Keratinocyte (primary cell): ENCODE data around the gene GREB1. TPM values are rescaled to one million over a fixed set of nuclear protein-coding genes. Genes with fewer than 3 reads are reported as not detected.

Experiments
- DNase-seq: peaks from one replicate; pipeline ENCODE4 v3.0.0-alpha.2; 2011; ENCODE audit warnings: low read depth, missing footprints, low spot score
- FAIRE-seq: peaks from 2 replicates; lab custom pipeline; 2011; peaks lifted over from hg19 to GRCh38; lab: Jason Lieb, UNC
- H2AFZ ChIP-seq: 2 replicates; pipeline ENCODE4 v1.6.0; 2012; ENCODE audit warnings: low read length, control low read depth, inconsistent platforms; ENCODE audit not compliant: control insufficient read depth
- H3K27ac ChIP-seq: 2 replicates; pipeline ENCODE4 v1.5.1; 2011; ENCODE audit warnings: low read length; ENCODE audit not compliant: control insufficient read depth, insufficient read depth
- H3K27me3 ChIP-seq: 3 replicates; pipeline ENCODE4 v1.6.0; 2011; ENCODE audit warnings: low read length; ENCODE audit not compliant: control insufficient read depth, insufficient read depth; ENCODE audit errors: extremely low read depth
- H3K36me3 ChIP-seq, 2 experiments: 2 replicates in 1 of 2; 3 replicates in 1 of 2; pipeline ENCODE4 v1.5.1; 2011; ENCODE audit warnings: low read length in 2 of 2, mild to moderate bottlenecking in 1 of 2; ENCODE audit not compliant: control insufficient read depth in 2 of 2, insufficient read depth in 2 of 2; ENCODE audit errors: extremely low read depth in 1 of 2
- H3K4me1 ChIP-seq: 3 replicates; pipeline ENCODE4 v1.5.1; 2011; ENCODE audit warnings: low read length; ENCODE audit not compliant: control insufficient read depth, insufficient read depth; ENCODE audit errors: extremely low read depth
- H3K4me2 ChIP-seq: 3 replicates; pipeline ENCODE4 v1.6.0; 2011; ENCODE audit warnings: low read depth, low read length; ENCODE audit not compliant: control insufficient read depth, insufficient read depth; ENCODE audit errors: extremely low read depth
- H3K4me3 ChIP-seq, 3 experiments: fragments of 200-600 bp in 1 of 3; sonication (generic) in 1 of 3; 2 replicates in 2 of 3; 3 replicates in 1 of 3; pipeline ENCODE4 v1.5.1; 2011 to 2016; ENCODE audit warnings: low read length in 3 of 3, mild to moderate bottlenecking in 3 of 3, control low read depth in 2 of 3, inconsistent platforms in 1 of 3, low read depth in 1 of 3, mixed read lengths in 1 of 3, mixed run types in 1 of 3, moderate library complexity in 1 of 3; ENCODE audit not compliant: control insufficient read depth in 2 of 3, insufficient read depth in 2 of 3; ENCODE audit errors: extremely low read depth in 1 of 3
- H3K79me2 ChIP-seq: 2 replicates; pipeline ENCODE4 v1.6.0; 2012; ENCODE audit warnings: low read length; ENCODE audit not compliant: control insufficient read depth, insufficient read depth
- H3K9ac ChIP-seq: 3 replicates; pipeline ENCODE4 v1.6.0; 2011; ENCODE audit warnings: low read length; ENCODE audit not compliant: control insufficient read depth, insufficient read depth; ENCODE audit errors: extremely low read depth
- H3K9me1 ChIP-seq: 3 replicates; pipeline ENCODE4 v1.6.0; 2011; ENCODE audit warnings: low read length; ENCODE audit not compliant: control insufficient read depth, insufficient read depth; ENCODE audit errors: extremely low read depth
- H3K9me3 ChIP-seq: 2 replicates; pipeline ENCODE4 v1.5.1; 2012; ENCODE audit warnings: low read depth, low read length; ENCODE audit not compliant: control insufficient read depth
- H4K20me1 ChIP-seq: 3 replicates; pipeline ENCODE4 v1.6.0; 2011; ENCODE audit warnings: low read length; ENCODE audit not compliant: control insufficient read depth, insufficient read depth; ENCODE audit errors: extremely low read depth
- CTCF ChIP-seq, 3 experiments: IDR thresholded peaks in 1 of 3; conservative IDR thresholded peaks in 1 of 3; optimal IDR thresholded peaks in 1 of 3; 2 replicates in 2 of 3; 3 replicates in 1 of 3; pipeline versions ENCODE3 to v1.5.1; 2011; ENCODE audit warnings: low read length in 3 of 3, mild to moderate bottlenecking in 3 of 3, moderate library complexity in 2 of 3, control low read depth in 1 of 3, inconsistent platforms in 1 of 3; ENCODE audit not compliant: insufficient read depth in 2 of 3; ENCODE audit errors: extremely low read depth in 1 of 3
- EZH2 ChIP-seq: IDR thresholded peaks from one replicate; pipeline ENCODE4 v1.6.1; 2012; ENCODE audit warnings: inconsistent platforms, mild to moderate bottlenecking, low read length, moderate library complexity
- dilution Hi-C: fragments of 300-500 bp; cut with MboI; formaldehyde crosslinking; loops from one replicate; pipeline ENCODE4 v1.7.0; 2020; ENCODE audit warnings: low sequenced_read_pairs; ENCODE audit not compliant: extremely low pct_ligation_motif_present
- polyA plus RNA-seq, 5 experiments: library from polyadenylated mRNA; depleted of rRNA in 3 of 5; stranded (reverse) in 3 of 5; stranded (forward) in 1 of 5; unstranded in 1 of 5; fragments of >200 nt; gene quantifications; 1 replicate in 1 of 5; 2 replicates in 3 of 5; 3 replicates in 1 of 5; pipeline versions ENCODE4 v1.2.1 to v1.2.3, GENCODE V29; 2011 to 2012; ENCODE audit warnings: missing spikeins in 2 of 5, low read depth in 1 of 5, low replicate concordance in 1 of 5

Gene GREB1
- polyA plus RNA-seq, 1 donor (not counting 4 experiments of a cell fraction or from before 2014, with no cell fraction given), result 0.13 TPM

GRCh38 chr2:11637546-11637945 lies 103.7 kb downstream of the GREB1 start:
- FAIRE-seq (no peak), DNase-seq (no peak)
- Histone ChIP-seq H3K9me3 (no peaks in the 10 kb centered on the region), H4K20me1 (no peaks in the 10 kb centered on the region), H3K9me1 (no peaks in the 10 kb centered on the region), H3K4me1 (no peaks in the 10 kb centered on the region), H3K4me2 (no peak overlapping the region), H2AFZ (no peak overlapping the region), H3K9ac (no peak overlapping the region), H3K36me3 (no peaks in the 10 kb centered on the region), H3K27ac (no peak overlapping the region), H3K79me2 (no peaks in the 10 kb centered on the region), H3K27me3 (peaks cover 12% of the 10 kb centered on the region), H3K4me3 (no peak overlapping the region)
- TF ChIP-seq EZH2 (no peak), CTCF (optimal IDR thresholded peaks at IDR 0.05 in 1 of 3, IDR thresholded peaks at IDR 0.05 in 1 of 3, conservative IDR thresholded peaks at IDR 0.05 in 1 of 3; ENCODE audit: extremely low read depth in 1 of 3, insufficient read depth in 2 of 3, low read length in 3 of 3) (no peak)
- dilution Hi-C loops, result no loop called here

- no peak overlapping the region for H2AFZ ChIP-seq
- H3K9me1 ChIP-seq, result no peaks in the 10 kb centered on the region
- dilution Hi-C loops, result no loop called here
- no peak overlapping the region for H3K4me3 ChIP-seq
- no peak for TF ChIP-seq CTCF (optimal IDR thresholded peaks at IDR 0.05 in 1 of 3, IDR thresholded peaks at IDR 0.05 in 1 of 3, conservative IDR thresholded peaks at IDR 0.05 in 1 of 3; ENCODE audit: extremely low read depth in 1 of 3, insufficient read depth in 2 of 3, low read length in 3 of 3)
- TF ChIP-seq EZH2, result no peak
- no peaks in the 10 kb centered on the region for H3K9me3 ChIP-seq
- no peaks in the 10 kb centered on the region for H3K4me1 ChIP-seq
- H3K36me3 ChIP-seq, result no peaks in the 10 kb centered on the region
- H3K4me2 ChIP-seq, result no peak overlapping the region
- DNase-seq (no peak), FAIRE-seq (no peak)
- no peak overlapping the region for H3K27ac ChIP-seq
- no peaks in the 10 kb centered on the region for H3K79me2 ChIP-seq
- no peak overlapping the region for H3K9ac ChIP-seq
- peaks cover 12% of the 10 kb centered on the region for H3K27me3 ChIP-seq
- H4K20me1 ChIP-seq, result no peaks in the 10 kb centered on the region
These were observed 105.7 kb downstream of the GREB1 start for GRCh38 chr2:11639503-11639902.
